Testis (tissue), 2 donors: ENCODE data around the gene KRT9.

Source experiments
- POLR2A ChIP-seq: fragments of 450-650 bp; IDR thresholded peaks from one replicate; pipeline ENCODE4 v1.6.1; 2017; ENCODE audit warnings: antibody characterized with exemption, mild to moderate bottlenecking, moderate library complexity
- TF ChIP-seq, protein P1 (sequence below), 3 experiments: fragments of 450-650 bp in 2 of 3; fragments of 200-600 bp in 1 of 3; sonication (generic) in 1 of 3; IDR thresholded peaks; one replicate each; pipeline ENCODE4 v1.5.1; 2016 to 2019; ENCODE audit warnings: antibody characterized with exemption in 3 of 3, mild to moderate bottlenecking in 2 of 3, moderate library complexity in 1 of 3

DNA sequence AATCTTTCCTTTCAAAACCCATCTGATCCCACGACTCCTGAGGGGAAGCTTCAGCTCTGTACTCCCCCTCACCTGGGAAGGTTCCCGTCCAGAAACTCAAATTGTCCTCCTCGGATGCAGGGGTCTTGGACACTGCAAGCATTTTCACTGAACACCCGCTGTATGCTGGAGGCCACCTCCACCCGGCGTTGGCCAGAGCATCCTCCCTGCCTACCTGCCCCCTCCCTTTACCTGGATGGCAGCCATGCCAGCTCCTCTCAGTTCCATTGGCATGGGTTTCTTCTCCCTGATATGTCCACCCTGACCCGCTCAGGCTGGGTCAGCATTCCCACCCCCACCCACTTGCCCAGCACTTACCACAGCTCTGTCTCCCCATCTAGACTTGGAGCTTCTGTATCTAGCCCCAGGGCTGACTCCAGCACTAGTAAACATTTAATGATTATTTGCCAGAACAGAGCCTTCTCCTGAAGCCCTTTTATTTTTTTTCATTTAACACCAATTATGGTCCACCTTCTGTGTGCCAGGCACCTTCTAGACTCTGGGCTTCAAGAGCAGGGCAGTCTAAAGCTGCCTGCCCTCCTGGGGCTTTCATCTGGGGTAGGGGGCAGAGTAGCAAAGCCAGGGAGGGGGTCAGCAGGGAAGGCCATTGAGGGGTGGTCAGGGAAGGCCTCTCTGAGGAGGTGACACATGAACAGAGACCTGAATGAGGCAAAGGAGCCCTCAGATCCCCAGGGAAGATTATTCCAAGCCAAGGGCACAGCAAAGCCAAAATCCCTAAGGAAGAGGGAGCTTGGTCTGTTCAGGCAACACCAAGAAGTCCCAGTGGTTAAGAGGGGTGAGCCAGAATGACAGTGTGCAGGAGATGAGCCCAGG, 34.9 kb downstream of the KRT9 start:
- TF ChIP-seq, protein P1, sequence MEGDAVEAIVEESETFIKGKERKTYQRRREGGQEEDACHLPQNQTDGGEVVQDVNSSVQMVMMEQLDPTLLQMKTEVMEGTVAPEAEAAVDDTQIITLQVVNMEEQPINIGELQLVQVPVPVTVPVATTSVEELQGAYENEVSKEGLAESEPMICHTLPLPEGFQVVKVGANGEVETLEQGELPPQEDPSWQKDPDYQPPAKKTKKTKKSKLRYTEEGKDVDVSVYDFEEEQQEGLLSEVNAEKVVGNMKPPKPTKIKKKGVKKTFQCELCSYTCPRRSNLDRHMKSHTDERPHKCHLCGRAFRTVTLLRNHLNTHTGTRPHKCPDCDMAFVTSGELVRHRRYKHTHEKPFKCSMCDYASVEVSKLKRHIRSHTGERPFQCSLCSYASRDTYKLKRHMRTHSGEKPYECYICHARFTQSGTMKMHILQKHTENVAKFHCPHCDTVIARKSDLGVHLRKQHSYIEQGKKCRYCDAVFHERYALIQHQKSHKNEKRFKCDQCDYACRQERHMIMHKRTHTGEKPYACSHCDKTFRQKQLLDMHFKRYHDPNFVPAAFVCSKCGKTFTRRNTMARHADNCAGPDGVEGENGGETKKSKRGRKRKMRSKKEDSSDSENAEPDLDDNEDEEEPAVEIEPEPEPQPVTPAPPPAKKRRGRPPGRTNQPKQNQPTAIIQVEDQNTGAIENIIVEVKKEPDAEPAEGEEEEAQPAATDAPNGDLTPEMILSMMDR (IDR thresholded peaks at IDR 0.05): no peak
- no peak for TF ChIP-seq POLR2A
